Loucy (cell line): ENCODE results near the gene FBLN2.

ENCODE experiments used
- H2AFZ ChIP-seq: fragments of 200-600 bp; sonication (generic); 2 replicates; pipeline ENCODE4 v1.6.0; 2016; ENCODE audit warnings: antibody characterized with exemption, mild to moderate bottlenecking, low read length, moderate library complexity
- H3F3A ChIP-seq: fragments of 200-600 bp; 2 replicates; pipeline ENCODE4 v1.6.0; 2016; ENCODE audit warnings: antibody characterized with exemption, low read depth, mild to moderate bottlenecking
- H3K27me3 ChIP-seq: fragments of 200-600 bp; sonication (generic); 2 replicates; pipeline ENCODE4 v1.6.1; 2014; ENCODE audit warnings: low read length, mild to moderate bottlenecking; ENCODE audit not compliant: insufficient read depth, poor library complexity, severe bottlenecking
- H3K36me3 ChIP-seq: fragments of 200-600 bp; sonication (generic); 2 replicates; pipeline ENCODE4 v1.6.1; 2016; ENCODE audit warnings: low read length; ENCODE audit not compliant: insufficient read depth
- H3K4me1 ChIP-seq: fragments of 200-600 bp; sonication (generic); 2 replicates; pipeline ENCODE4 v1.5.1; 2014; ENCODE audit warnings: low read length, mild to moderate bottlenecking; ENCODE audit not compliant: insufficient read depth, poor library complexity, severe bottlenecking
- H3K4me2 ChIP-seq: fragments of 200-600 bp; sonication (generic); 2 replicates; pipeline ENCODE4 v1.6.0; 2014; ENCODE audit warnings: antibody characterized with exemption, low read length, low read depth, mild to moderate bottlenecking; ENCODE audit not compliant: poor library complexity, severe bottlenecking
- H3K4me3 ChIP-seq: fragments of 200-600 bp; sonication (generic); 2 replicates; pipeline ENCODE4 v1.5.1; 2014; ENCODE audit warnings: low read length, mild to moderate bottlenecking, mixed read lengths; ENCODE audit not compliant: poor library complexity, severe bottlenecking
- H3K79me2 ChIP-seq: fragments of 200-600 bp; sonication (generic); 2 replicates; pipeline ENCODE4 v1.6.1; 2014; ENCODE audit warnings: low read length; ENCODE audit not compliant: insufficient read depth
- H3K9ac ChIP-seq: fragments of 200-600 bp; sonication (generic); 2 replicates; pipeline ENCODE4 v1.6.0; 2014; ENCODE audit warnings: mild to moderate bottlenecking, low read depth, low read length, moderate library complexity; ENCODE audit not compliant: poor library complexity, severe bottlenecking
- H3K9me2 ChIP-seq: fragments of 200-600 bp; sonication (generic); replicated peaks from 2 replicates; pipeline ENCODE4 v1.6.1; 2016; ENCODE audit warnings: low read depth, low read length, mixed read lengths
- H3K9me3 ChIP-seq: fragments of 200-600 bp; sonication (generic); 2 replicates; pipeline ENCODE4 v1.6.1; 2014; ENCODE audit warnings: mild to moderate bottlenecking, antibody characterized with exemption, low read length, low read depth; ENCODE audit not compliant: insufficient read depth
- H4K20me1 ChIP-seq: fragments of 200-600 bp; sonication (generic); 2 replicates; pipeline ENCODE4 v1.6.0; 2014; ENCODE audit warnings: antibody characterized with exemption, low read length, mild to moderate bottlenecking; ENCODE audit not compliant: insufficient read depth, poor library complexity, severe bottlenecking
- EZH2phosphoT487 ChIP-seq: fragments of 200-600 bp; IDR thresholded peaks from 2 replicates; pipeline ENCODE4 v1.6.1; 2018; ENCODE audit warnings: antibody characterized with exemption, mild to moderate bottlenecking, moderate library complexity, borderline replicate concordance
- TF ChIP-seq, protein P1 (sequence below): fragments of 200-600 bp; sonication (generic); conservative IDR thresholded peaks from 2 replicates; pipeline ENCODE4 v1.5.1; 2014; ENCODE audit warnings: mild to moderate bottlenecking, antibody characterized with exemption, low read length

Gene FBLN2

DNA sequence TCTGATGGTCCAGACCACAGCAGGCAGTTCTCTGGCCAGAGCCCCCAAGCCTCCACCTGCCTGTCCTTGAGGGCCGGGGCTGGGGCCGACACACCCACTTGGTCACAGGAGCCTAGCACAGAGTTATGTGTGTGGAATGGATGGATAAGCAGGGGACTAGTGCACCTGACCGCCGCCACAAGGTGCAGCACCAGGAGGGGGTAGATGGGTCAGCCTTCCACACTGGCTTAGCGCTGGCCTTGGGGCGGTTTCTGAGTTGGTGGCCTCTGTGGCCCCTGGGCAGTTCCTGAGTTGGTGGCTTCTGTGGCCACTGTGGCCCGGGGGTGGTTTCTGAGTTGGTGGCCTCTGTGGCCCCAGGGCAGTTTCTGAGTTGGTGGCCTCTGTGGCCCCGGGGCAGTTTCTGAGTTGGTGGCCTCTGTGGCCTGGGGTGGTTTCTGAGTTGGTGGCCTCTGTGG, 75.8 kb downstream of the FBLN2 start:
- Histone ChIP-seq H3K79me2 (no peaks in the 10 kb centered on the region), H3K27me3 (no peaks in the 10 kb centered on the region), H4K20me1 (no peaks in the 10 kb centered on the region), H3K36me3 (no peaks in the 10 kb centered on the region), H3K9ac (no peak overlapping the region), H3K4me2 (no peak overlapping the region), H3K4me3 (no peak overlapping the region), H3K9me3 (no peaks in the 10 kb centered on the region), H3F3A (no peaks in the 10 kb centered on the region), H3K4me1 (no peaks in the 10 kb centered on the region), H2AFZ (no peak overlapping the region), H3K9me2 (no peaks in the 10 kb centered on the region)
- TF ChIP-seq, protein P1, sequence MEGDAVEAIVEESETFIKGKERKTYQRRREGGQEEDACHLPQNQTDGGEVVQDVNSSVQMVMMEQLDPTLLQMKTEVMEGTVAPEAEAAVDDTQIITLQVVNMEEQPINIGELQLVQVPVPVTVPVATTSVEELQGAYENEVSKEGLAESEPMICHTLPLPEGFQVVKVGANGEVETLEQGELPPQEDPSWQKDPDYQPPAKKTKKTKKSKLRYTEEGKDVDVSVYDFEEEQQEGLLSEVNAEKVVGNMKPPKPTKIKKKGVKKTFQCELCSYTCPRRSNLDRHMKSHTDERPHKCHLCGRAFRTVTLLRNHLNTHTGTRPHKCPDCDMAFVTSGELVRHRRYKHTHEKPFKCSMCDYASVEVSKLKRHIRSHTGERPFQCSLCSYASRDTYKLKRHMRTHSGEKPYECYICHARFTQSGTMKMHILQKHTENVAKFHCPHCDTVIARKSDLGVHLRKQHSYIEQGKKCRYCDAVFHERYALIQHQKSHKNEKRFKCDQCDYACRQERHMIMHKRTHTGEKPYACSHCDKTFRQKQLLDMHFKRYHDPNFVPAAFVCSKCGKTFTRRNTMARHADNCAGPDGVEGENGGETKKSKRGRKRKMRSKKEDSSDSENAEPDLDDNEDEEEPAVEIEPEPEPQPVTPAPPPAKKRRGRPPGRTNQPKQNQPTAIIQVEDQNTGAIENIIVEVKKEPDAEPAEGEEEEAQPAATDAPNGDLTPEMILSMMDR: no peak
- TF ChIP-seq EZH2phosphoT487: no peak

DNA sequence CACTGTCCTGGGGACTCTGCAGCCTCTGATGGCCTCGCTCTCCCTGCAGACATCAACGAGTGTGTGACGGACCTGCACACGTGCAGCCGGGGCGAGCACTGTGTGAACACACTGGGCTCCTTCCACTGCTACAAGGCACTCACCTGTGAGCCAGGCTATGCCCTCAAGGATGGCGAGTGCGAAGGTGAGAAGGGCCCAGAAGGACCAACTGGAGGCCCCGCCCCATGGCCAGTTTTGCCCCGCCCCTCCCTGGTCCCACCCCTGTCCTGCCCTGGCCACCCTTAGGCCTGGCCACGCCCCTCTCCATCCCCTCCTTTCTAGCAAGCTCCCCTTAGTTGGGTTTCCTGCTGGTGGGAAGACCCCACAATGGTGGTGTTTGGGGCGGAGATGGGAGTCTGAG, 77.5 kb downstream of the FBLN2 start:
- Histone ChIP-seq H3K9me2 (no peaks in the 10 kb centered on the region), H3F3A (no peaks in the 10 kb centered on the region), H3K4me2 (no peak overlapping the region), H3K36me3 (no peaks in the 10 kb centered on the region), H3K79me2 (no peaks in the 10 kb centered on the region), H3K4me1 (no peaks in the 10 kb centered on the region), H2AFZ (no peak overlapping the region), H3K27me3 (no peaks in the 10 kb centered on the region), H3K4me3 (no peak overlapping the region), H3K9ac (no peak overlapping the region), H4K20me1 (no peaks in the 10 kb centered on the region), H3K9me3 (no peaks in the 10 kb centered on the region)
- no peak for TF ChIP-seq EZH2phosphoT487
- TF ChIP-seq, protein P1: no peak

DNA sequence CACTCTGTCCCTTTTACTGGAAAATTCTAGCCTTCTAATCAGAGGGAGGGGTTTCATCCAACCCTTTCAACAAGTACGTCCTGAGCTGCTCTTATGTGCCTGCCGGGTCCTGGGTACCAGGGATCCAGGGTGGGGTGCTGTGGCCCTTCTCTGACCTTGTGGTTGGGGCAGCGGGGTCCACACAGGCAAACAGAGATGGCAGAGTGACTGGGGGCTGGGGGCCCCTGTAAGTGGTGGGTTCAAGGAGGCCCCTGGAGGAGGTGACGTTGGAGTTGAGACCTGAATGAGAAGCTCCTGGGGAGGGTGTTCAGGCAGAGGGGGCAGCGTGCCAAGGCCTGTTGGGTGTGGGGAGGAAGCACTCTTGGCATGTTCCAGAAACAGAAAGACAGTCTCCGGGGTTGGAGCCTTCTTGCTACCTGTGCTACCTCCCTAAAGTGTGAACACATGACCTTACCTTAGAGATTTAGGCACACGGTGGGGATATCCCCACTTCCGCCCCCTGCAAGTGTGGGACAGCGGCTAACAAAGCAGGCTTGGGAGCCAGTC, 78.1 kb downstream of the FBLN2 start:
- Histone ChIP-seq H3K36me3 (no peaks in the 10 kb centered on the region), H3K9me3 (no peaks in the 10 kb centered on the region), H3K4me2 (no peak overlapping the region), H2AFZ (no peak overlapping the region), H4K20me1 (no peaks in the 10 kb centered on the region), H3K4me3 (no peak overlapping the region), H3K79me2 (no peaks in the 10 kb centered on the region), H3K27me3 (no peaks in the 10 kb centered on the region), H3F3A (no peaks in the 10 kb centered on the region), H3K9me2 (no peaks in the 10 kb centered on the region), H3K9ac (no peak overlapping the region), H3K4me1 (no peaks in the 10 kb centered on the region)
- TF ChIP-seq EZH2phosphoT487: no peak
- TF ChIP-seq, protein P1: no peak
